Right hindlimb (tissue), 1 donor: ENCODE measurements around the gene BRD1.
"Not testable (repeated sequence)": the region's sequence is repeated elsewhere in the genome, so short reads cannot be mapped to it uniquely, and the experiment has no call there.

ENCODE experiments used
- DNase-seq: peaks from one replicate; pipeline ENCODE4 v3.0.0-alpha.2; 2018

Gene BRD1

GRCh38 chr22:49852898-49853894 is 25.5 kb upstream of the BRD1 start, which contains the start of gene ZBED4:
Gene ZBED4 (plus strand): TSS chr22:49853844. CDS start chr22:49883663, 29,819 bp downstream.
- DNase-seq, result peak; percentile 97

DNA sequence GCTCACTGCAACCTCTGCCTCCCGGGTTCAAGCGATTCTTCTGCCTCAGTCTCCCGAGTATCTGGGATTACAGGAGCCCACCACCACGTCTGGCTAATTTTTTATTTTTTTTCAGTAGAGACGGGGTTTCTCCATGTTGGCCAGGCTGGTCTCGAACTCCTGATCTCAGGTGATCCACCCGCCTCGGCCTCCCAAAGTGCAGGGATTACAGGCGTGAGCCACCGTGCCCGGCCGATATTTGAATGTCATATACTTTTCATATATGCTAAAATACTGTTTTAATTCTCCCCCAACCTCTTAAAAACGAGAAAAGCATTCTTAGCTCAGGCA is 24.9 kb upstream of the BRD1 start:
- not testable (repeated sequence) for DNase-seq

GRCh38 chr22:49850959-49851802 is 23.5 kb upstream of the BRD1 start:
- no peak for DNase-seq

DNA sequence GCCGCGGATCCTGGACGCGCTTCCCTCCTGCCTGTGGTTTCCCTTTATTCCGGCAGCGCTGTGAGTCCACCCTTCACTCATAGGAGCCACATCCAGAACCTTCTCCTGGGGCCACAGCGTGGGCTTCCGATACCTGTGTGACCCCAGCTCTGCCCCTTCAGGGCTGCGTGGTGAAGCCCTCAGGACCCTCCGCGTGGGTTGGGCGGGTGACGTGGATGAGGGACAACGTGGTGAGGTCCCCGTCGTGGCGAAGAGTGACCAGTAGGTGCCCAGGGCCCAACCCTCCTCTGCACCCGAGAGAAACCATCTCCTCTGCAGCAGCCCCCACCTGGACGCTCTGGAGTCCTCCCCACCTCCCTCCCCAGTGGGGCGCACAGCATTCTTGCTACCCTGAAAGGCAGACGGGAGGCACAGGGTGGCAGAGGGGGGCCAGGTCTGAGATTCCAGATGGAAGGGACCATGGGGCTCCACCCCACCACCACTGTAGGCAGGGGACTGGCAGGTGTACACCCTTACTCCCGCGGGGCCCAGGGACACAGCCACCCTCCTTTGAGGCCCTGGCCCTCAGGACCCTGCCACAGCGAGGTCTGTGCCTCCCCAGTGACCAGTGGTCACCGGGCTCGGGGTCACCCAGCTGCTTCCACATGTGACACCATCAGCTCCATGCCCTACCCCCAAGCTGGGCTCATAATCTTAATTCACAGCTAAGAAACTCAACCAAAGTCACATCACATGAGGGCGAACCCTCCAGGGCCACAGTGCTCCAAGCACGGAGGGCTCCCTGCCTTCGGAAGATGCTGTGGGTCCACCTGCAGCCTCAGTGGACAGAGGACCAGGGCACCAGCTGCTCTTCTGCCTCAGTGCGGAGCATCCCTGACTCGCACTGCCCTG is 22.6 kb upstream of the BRD1 start:
- no peak for DNase-seq

DNA sequence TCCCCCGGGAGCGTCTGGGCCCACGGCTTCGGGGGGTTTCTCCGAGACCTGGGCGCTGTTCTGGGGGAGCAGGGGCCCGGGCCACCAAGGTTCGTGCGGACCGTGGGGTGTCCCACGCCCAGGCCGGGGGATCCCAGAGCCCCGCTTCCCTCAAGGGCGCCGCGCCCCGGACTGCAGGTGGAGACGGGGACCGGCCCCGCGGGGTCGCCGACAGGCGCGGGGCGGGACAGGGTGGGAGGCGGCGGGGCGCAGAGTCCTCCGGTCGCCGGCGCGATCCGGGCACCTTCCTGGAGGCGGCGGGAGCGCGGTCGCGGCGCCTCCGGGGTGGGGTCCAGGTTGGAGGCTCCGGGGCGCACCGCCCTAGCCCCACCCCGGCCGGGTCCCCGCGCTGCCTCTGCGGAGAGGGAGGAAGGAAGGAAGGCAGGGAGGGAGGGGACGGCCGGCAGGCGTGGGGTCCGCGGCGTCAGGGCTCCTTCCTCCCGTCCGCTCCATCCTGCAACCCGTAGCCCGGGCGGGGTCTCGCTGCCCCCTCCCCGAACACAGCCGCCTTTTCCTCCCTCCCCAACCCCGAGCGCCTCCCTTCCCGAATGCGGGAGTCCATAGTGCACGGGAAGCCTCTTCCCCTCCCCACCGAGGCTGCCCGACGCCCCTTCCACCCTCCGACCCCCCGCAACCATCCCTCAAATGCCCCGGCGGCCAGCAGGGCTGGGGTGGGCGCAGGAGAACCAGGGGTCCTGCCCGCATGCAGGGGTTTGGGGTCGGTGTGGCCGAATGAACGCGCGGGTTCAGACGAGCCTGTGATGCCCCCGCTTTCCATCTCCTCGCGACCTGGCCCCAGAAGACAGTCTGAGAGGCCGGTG is 21.7 kb upstream of the BRD1 start:
- no peak for DNase-seq

GRCh38 chr22:49848690-49849160 is 21.1 kb upstream of the BRD1 start:
- DNase-seq, result no peak

GRCh38 chr22:49847751-49848689 is 20.3 kb upstream of the BRD1 start:
- no peak for DNase-seq

DNA sequence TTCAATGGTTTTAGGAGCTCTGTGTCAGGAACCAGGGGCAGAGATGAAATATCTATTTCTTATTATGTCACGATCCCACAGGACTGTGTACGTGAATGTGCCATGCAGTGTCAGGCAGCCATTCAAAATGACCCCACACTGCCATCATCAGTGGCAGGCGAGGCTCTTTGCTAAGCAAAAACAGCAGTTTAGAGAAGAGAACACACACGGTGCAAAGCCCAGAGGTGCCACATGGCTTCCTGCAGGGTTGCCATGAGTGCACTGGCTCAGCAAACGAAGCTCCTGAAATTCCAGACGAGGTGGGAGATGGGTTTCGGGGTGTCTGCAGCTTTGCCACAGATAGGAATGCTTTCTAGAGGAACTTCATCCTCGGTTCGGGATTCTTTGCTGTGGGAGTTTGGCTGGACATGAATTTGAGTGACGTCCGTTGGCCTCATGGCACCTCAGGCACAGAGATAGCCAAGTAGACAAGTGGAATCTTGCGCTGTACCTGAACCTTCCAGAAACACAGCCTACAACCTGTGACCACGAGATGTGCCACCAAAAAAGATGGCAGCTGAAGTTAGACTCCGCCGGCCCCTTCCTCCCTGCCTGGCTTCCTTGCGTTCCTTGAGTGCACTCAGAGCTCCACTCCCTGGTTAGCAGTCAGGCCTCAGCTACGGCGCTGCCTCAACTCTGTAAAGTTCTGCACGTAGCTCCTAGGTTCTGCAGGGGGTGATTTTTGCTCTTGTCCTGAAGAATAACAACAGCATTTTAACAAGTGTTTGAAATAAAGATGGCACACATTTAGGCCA is 18.2 kb upstream of the BRD1 start:
- peak; percentile 10 for DNase-seq

- peak; percentile 0 for DNase-seq
Observed at GRCh38 chr22:49845241-49845640, 17.6 kb upstream of the BRD1 start.

- DNase-seq, result peak; percentile 11
Observed at GRCh38 chr22:49838771-49839717, 11.4 kb upstream of the BRD1 start.

- no peak for DNase-seq
Observed at GRCh38 chr22:49833340-49834007, 5.8 kb upstream of the BRD1 start.

GRCh38 chr22:49829044-49829853 is 1.6 kb upstream of the BRD1 start:
- DNase-seq, result no peak

DNA sequence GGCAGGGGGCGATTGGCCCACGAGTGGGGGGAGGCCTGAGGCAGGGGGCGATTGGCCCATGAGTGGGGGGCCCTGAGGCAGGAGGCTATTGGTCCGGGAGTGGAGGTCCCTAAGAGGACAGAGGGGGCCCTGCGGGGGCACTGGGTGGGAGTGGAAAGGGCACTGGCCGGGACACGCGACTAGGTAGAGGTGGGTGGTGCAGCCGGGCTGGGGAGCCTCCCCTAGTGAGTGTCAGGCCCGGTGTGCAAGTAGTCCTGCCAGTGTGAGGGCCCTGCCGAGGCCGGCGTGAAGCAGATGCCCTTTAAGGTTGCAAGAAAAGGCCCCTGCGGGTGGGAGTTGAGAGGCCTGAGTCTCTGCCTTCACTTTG is 909 bp upstream of the BRD1 start:
- DNase-seq, result no peak

- no peak for DNase-seq
Observed at GRCh38 chr22:49827271-49827852, 311 bp downstream of the BRD1 start.

- peak; percentile 65 for DNase-seq
Observed at GRCh38 chr22:49826603-49827270, 936 bp downstream of the BRD1 start.
